SIG-M5 (cell line): Measurements from ENCODE around the gene CABP1.
"Not testable (repeated sequence)": the region's sequence is repeated elsewhere in the genome, so short reads cannot be mapped to it uniquely, and the experiment has no call there.

Source experiments
- DNase-seq: peaks from one replicate; lab custom pipeline; 2025; lab: John Stamatoyannopoulos, UW

The CABP1 gene

DNA sequence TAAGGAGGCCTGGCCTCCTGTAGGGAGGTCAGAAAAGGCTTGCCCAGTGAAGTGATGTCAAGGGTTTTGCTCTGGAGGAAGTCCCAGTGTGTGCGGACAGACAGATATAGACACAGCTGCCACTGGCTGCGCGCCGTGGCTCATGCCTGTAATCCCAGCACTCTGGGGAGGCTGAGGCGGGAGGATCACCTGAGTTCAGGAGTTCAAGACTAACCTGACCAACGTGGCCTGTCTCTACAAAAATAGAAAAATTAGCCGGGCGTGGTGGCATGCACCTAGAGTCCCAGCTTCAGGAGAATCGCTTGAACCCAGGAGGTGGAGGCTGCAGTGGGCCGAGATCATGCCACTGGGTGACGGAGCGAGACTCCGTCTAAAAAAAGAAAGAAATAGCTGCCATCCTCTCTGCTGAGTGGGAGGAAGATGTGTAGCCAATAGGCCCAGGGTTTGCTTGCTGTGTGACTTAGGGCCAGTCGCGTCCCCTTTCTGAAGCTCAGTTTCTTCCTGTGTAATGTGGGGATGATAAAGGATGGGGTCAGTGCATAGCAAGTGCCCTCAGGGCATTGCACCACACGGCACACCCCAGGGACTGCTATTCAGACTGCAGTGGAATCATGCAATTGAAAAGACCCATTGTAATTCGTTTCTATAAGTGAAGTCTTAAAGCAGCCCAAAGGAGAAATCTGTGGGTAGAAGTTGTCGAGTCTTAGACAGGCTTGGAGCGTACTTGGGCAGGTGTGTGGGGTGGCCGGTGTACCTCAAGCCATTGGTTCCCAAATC, 27.9 kb downstream of the CABP1 start:
- no peak for DNase-seq

DNA sequence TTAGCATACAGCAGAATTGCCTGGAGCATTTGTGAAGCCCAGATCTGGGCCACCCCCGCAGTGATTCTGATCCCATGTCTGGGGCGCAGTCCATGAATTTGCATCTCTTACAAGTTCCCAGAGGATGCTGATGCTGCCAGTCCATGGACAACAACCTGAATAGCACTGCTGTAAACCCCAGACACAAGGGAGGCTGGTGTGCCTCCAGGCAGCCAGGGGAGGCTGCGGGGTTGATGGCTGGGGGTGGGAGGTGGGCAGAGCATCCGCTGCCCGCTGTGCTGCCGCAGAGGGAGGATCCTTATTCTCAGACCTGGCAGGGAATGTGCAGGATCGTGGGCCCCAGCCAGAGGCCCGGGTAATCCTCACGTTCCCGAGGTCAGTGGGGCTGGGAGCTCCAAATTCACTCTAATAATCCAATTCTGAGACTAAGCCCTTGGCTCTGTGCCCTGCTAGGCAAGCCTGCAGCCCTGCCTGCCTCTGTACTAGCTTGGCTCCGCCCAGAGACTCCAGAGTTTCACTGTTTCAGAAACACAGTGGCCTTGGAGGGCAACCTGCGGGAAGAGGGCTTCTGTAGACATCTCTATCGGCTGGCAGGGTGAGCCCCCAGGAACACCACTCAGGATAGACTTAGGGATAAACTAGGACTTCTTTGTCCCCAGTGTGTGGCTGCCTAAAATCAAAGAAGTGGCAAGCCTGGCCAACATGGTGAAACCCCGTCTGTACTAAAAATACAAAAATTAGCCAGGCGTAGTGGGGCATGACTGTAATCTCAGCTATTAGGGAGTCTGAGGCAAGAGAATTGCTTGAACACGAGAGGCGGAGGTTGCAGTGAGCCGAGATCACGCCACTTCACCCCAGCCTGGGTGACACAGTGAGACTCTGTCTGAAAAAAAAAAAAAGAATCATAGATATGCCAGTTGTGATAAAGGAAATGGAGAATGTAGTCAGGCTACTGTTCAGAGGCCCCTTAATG, 28.7 kb downstream of the CABP1 start:
- DNase-seq: no peak

DNA sequence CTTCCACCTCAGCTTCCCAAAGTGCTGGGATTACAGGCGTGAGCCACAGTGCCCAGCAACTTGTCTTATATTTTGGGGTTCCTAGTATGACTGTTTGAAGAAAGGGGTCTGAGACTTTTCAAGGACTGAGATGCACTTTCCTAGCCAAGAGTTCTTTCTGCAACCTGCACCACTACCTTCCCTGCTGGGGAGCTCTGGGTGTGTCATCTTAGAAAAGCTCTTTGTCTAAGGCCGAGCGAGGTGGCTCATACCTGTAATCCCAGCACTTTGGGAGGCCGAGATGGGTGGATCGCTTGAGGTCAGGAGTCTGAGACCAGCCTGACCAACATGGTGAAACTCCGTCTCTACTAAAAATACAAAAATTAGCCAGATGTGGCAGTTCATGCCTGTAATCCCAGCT, 29.8 kb downstream of the CABP1 start:
- not testable (repeated sequence) for DNase-seq

DNA sequence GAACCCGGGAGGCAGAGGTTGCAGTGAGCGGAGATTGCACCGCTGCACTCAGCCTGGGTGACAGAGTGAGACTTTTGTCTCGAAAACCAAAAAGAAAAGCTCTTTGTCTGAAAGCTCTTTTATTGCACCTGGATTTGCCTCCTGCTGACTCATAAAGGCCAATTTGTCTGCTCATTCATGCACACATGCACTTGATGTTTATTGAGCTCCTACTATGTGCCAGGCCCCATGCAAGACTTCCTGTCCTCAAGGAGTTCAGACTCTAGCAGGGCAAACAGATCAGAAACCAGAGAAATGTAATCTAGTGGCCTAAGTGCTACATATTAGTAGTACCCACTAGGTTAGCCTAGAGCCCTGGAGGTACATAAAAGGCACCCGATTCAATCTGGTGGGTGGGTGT, 30.2 kb downstream of the CABP1 start:
- DNase-seq: no peak

DNA sequence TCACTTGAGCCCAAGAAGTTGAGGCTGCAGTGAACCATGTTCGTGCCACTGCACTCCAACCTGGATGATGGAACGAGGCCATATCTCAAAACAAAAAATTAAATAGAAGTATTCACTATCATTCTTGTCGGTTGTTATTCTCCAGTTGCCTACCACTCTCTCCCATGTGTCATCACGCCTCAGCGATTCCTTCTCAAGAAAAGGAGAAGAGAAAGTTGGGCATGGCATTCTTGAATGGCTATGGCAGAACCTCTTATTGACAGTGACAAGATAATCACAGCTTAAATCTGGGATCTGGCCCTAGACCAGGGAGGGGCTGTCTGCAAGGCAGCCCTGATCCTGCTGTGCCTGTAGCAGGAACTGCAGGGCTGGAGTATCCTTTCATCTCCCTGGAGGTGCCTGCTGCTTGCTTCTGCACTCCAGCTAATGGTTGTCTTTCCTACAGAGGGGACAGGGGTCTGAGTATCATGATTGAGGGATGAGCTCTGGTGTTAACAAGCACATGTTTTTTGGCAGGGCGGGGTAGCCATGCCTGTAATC, 33.7 kb downstream of the CABP1 start:
- no peak for DNase-seq

DNA sequence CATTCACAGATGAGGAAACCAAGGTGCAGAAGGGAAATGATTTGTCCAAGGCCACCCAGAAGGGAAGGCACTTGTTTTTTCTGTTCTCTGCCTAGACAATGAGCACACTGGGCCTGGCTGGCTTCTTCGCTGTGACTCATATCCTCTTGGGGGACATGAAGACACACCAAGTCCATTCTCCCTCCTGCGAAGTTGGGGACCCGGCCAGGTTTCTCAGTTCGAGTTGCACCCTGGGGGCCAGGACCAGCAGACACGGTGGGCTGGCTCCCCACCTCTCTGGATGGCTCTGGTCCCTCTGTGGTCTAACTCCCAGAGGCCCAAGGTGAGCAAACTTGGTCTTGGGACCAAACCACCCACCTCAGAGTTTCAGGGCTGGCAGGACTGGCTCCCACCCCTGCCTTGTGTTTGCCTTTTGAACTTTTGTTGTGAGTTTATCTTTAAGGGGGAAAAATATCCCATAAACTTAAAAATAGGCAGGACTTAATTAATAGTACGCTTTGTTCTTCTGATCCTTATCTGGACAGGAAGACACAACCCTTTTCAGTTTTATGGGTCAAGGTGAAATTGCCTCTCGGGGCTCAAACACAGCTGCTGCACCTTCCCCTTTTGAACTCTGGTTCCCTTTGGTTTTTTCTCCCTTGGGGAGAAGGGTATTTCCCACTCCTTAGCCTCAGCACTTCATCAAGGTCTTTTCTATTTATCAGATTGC, 37.5 kb downstream of the CABP1 start:
- DNase-seq: peak; percentile 23

DNA sequence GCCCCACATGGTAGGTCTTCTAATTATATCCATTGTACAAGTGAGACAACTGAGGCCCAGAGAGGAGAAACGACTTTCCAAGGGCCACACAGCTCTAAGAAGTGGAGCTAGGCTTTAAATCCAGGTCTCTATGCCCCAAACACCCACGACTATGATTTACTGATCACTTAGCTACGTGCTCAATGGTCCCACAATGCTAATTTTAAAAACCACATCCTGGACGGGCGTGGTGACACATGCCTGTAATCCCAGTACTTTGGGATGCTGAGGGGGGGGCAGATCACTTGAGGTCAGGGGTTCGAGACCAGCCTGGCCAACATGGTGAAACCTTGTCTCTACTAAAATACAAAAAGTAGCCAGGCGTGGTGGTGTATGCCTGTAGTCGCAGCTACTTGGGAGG, 38.1 kb downstream of the CABP1 start:
- no peak for DNase-seq

DNA sequence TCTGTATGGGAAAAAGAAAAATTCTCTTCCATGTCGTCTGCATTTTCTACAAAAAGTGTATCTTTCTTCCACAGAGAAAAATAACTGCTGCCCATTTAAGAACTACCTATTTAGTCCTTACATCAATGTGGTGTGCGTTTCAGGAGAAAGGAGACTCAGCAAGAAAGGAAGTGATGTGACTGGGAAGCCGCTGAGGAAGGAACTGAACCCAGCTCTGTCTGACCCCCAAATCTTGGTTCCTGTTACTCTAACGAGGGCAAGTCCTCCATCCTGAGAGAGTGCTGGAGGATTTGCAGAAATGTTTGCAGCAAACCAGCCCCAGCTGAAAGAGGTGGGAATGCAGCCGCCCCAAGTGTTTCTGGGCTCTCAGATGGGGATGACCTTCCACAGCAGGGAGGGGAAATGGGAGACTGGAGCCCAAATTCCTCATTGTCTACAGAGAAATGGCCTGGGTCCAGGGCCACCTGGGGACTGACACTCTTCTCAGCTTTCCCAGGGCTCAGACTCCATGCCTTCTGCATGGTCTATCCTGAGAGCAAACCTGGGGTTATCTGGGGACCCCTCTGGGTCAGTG, 39.8 kb downstream of the CABP1 start:
- DNase-seq: no peak

DNA sequence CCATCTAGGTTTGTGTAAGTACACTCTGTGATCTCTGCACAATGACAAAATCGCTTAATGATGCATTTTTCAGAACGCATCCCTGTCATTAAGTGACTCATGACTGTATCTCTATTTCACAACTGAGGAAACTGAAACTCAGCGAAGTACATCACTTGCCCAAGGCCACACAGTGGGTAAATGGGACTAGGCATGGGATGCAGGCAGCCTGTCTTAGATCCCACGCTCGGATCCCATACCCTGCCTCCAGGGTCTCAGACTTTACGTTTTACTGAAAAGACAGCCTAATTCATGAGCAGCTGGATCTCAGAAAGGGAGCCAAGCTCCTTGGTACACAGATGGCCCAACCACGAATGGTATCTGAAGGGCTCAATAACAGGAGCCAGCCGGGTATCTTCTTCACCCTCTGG, 44.1 kb downstream of the CABP1 start:
- peak; percentile 78 for DNase-seq

DNA sequence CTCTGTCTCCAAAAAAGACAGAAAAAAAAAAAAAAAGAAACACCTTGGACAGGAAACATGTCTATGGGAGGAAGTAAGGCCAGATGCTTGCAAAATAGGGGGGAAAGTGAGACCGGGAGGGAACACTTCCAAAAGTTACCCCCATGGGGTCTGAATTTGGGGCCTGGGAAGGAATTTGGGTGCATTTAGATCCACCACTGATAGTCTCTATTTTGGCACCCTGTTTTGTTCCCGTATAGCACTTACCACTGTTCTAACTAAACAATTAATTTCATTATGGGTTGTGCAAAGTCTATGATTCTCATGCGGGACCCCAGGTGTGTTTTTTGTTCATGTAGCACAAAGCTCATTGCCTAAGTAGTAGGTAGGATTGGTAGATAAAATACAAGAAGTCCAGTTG, 45.1 kb downstream of the CABP1 start:
- DNase-seq: no peak

DNA sequence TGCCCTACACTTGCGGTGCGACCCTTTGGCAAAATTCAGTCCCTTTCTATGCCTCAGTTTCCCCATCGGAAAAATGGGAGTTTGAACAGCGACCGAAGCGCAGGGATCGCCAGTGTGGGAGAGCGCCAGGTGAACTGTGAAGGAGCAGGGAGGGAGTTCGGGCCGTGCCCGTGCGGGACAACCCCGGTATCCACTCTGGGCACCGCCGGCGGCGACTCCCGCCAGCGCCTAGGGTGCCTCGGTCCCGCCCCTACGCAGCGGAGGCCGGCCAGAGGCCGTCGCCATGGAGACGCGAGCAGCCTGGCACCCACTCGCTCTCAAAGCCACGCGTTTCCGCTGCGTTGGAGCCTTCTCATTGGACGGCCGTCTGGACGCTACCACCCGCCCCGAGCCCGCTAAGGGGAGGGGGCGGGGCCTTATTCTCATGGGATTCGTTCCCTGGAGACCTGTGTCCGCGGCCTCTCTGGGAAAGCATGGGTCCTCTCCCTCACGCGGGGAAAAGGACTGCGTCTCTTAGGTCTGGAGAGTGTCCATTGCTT, 45.8 kb downstream of the CABP1 start:
- DNase-seq: peak; percentile 77

DNA sequence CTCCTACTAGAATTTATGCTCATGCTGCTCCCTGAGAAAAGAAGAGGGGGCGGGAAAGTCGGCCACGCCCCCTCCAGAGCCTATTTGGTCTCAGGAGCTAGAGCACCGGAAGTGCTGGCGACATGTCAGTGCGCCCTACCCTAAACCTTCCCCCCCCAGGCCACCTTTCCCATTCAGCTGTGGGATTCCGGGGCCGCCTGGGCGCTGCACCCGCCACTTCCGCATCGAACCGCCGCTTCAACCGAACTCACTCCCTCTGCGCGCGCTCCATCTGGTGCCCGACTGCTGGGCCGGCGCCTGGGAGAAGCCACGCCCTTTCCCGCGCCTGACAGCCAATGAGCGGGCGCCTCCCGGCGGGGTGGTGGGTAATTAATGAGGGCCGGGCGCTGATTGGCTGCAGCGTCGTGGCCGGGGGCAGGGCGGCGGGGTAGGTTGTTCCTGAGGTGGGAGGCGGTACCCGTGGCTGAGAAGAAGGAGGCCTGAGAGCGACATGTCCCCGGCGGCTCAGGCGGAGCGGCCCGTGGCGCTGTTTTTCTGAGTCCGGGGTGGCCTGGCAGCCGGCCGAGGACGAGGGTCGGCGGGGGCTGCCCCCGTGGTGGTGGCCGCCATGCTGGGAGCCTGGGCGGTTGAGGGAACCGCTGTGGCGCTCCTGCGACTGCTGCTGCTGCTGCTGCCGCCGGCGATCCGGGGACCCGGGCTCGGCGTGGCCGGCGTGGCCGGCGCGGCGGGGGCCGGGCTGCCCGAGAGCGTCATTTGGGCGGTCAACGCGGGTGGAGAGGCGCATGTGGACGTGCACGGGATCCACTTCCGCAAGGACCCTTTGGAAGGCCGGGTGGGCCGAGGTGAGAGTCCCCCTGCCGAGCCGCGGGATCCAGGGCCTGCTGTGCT, 46.5 kb downstream of the CABP1 start, which contains the start of gene MLEC:
Gene MLEC, plus strand, starts transcription at position 460 of the 888 bp plus-strand sequence. Its CDS starts 148 bp downstream, at position 608.
- peak; percentile 92 for DNase-seq

DNA sequence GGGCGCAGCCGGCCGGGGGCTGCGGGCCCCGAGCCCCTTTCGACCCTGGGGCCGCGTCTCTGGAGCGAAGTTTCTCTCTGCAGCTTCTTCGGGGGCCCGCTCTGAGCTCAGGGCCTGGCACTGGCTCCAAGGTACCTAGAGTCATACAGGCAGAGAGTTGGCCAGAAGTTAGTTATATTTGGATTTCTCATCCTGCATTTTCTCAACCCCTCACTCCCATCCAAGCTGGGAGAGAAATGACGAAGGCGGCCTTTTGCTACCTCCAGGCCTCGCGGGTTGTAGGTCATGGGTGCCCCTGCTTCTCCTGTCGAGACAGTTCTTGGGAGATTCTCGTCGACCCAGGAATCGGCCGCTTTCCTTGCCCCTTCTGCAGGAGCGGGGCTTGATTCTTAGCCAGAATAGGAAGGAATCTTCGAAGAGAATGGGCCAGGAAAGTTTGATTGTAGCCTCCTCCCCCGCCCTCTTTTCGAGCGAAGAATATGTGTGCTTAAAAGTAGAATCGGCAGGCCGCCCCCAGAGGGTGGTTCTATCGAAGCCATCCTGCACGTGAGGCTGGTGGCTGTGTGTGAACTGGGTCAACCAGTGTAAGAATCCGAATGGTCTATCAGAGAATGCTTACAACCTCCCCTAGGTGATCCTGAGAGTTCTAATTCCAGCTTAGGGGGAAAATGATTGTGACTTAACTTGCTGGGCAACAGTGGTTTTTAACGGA, 47.3 kb downstream of the CABP1 start:
- no peak for DNase-seq

DNA sequence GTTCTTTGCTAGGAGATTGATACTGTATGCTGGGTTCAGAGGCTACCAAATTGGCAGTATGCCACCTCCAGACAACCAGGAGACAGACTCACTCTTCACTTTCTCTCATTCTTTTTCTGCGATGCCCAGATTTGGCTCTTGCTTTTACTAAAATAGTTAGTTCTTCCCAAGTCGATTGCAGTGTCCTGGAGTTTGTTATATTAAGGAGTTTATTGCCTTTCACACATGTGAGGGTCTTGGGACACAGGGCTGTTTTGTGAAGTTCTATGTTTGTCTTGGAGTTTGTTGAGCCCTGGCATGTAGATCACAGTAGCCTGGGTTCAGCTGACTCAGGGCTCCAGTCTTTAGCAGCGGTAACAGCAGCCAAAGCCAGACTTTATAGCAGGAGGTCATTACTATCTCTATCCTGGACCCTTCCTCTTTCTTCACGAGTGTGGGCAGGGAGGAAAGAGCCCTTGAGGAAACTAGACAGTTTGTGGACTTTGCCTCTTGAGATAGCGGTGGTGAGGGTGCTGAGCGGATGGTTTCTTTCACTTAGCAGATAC, 48.2 kb downstream of the CABP1 start:
- DNase-seq: no peak

DNA sequence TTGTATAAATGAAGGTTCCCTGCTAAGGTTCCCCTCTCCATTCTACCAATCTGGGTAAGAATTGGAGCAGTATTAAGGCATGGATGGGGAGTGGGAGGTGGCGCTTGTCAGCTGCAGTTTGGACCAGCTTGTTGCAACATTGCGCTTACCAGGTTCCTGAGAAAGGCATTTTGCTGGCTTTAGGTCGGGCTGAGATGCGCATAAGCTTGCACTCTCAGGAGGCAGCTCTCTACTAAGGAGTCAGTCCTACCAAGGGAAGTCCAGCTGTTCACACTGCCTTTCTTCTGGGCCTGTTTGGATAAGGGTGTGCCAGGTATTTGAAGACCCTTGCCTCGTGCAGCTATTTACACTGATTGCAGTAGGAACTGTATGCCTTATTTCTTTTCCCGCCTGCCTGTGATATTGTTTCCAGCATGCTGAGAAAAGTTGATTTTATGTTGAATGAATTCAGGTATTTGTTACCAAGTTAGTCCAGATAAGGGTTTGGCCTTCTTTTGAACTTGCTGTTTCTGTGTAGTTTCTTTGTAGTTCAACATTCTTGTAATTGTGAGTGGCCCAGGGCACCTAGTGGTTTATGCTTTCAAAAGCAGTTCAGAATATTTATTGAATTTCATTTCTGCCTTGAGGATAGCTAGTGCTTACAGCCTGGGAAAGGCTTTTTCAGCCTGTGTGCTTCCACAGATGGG, 49.1 kb downstream of the CABP1 start:
- DNase-seq: no peak

DNA sequence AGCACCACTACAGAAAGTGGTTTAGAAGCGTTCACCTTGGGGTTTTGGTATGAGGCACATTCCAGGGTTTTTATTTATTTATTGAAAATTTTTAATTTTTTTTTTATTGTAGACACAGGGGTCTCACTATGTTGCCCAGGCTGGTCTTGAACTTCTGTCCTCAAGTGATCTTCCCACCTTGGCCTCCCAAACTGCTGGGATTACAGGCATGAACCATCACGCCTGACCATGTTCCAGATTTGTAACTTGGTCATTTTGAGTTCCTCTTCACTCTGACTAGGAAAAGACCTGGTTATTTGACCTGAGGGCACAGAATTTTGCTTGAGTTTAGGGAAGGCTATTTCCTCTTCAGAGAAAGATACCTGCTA, 49.6 kb downstream of the CABP1 start:
- DNase-seq: no peak

DNA sequence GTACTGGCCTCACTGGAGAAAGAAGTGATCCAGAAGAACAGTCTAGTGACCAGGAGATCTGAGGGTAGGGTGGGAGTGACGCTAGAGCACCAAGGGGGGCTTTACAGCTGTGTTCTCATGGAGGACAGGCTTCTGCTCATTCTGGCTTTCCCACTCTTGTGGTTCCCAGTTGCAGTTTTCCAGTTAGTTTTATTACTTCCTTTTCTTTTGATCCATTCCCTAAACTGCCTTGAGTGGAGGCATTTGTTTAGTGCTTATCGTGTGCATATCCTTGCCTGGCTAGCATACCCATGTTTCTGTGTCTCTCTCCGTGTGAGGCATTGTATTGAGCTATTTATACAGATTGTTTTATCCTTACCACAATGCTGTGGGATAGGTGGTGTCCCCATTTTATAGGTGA, 50.6 kb downstream of the CABP1 start:
- DNase-seq: no peak

DNA sequence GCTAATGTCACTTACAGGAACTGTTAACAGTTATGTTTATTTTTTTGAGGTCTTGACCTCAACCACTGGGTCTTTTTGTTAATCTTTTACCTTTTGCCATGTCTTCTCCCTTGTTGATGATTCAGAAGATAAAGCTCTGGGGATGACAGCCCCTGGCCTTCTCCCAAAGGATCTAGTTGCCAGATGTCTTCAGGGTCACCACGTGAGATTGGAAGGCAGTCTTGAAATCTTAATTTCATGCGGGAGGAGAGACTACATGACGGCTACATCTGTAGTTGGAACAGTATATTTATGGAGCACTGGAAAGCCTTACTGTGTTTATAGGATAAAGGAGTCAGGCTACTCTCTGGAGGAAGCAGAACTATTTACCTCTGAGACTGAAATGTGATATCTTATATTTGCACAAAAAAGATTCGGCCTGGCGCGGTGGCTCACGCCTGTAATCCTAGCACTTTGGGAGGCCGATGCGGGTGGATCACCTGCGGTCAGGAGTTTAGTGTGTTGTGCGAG, 52.2 kb downstream of the CABP1 start:
- no peak for DNase-seq

DNA sequence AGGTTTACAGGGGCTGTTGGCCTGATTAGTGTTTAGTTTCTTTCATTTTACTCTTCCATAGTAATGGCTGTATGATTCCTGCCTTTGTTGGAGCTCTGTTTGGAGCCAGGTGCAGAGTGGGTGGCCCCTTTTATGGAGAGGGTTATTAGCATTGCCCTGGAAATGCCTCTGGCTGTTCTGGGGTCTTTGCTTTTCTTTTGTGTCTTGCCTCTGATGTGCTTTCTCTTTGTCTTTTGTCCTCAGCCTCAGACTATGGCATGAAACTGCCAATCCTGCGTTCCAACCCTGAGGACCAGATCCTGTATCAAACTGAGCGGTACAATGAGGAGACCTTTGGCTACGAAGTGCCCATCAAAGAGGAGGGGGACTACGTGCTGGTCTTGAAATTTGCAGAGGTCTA, 53.4 kb downstream of the CABP1 start:
- DNase-seq: no peak
